A673 (cell line): ENCODE data around the gene TXNRD2.

Source experiments
- CTCF ChIP-seq: fragments of 300-800, 200-600 bp; sonication (generic); conservative IDR thresholded peaks from 2 replicates; pipeline ENCODE4 v1.5.1; 2017; ENCODE audit warnings: low read depth, mild to moderate bottlenecking, antibody characterized with exemption, low read length, moderate library complexity, mixed read lengths
- EZH2 ChIP-seq: fragments of 200-600 bp; sonication (generic); IDR thresholded peaks from 2 replicates; pipeline ENCODE4 v1.6.1; 2017; ENCODE audit warnings: borderline replicate concordance, low read depth, mild to moderate bottlenecking, mixed read lengths, antibody characterized with exemption, low read length; ENCODE audit not compliant: poor library complexity, severe bottlenecking

- TF ChIP-seq CTCF: no peak
- no peak for TF ChIP-seq EZH2
Observed at GRCh38 chr22:19963863-19964642, 22.4 kb upstream of the TXNRD2 start.
